HepG2 (cell line): Measurements from ENCODE around the gene DUSP7. TPM values are rescaled to one million over a fixed set of nuclear protein-coding genes. Genes with fewer than 3 reads are reported as not detected.

Source experiments
- ATAC-seq: fragments of 200-7000 bp; cut with Tn5 transposase; 3 replicates; pipeline ENCODE4 v1.9.1; 2020; ENCODE audit warnings: mild to moderate bottlenecking, moderate library complexity
- BruUV-seq: library from RNA; stranded (reverse); fragments of 400-500 nt; replicated peaks from 2 replicates; lab custom pipeline; 2021; lab: Mats Ljungman, UMichigan
- CTCF ChIA-PET: fragments of 300-600 bp; formaldehyde crosslinking; extraction: SDS; loops from one replicate; lab custom pipeline; 2021; ENCODE audit warnings: low total read pairs, inconsistent platforms, low intra/inter-chr PET ratio; lab: Yijun Ruan, JAX
- POLR2A ChIA-PET: fragments of 350-600 bp; sonication (Branson Sonifier 250); formaldehyde crosslinking; loops from one replicate; lab custom pipeline; 2020; ENCODE audit warnings: antibody characterized with exemption, inconsistent platforms; lab: Yijun Ruan, JAX
- DNase-seq: peaks from one replicate; pipeline ENCODE4 v3.0.0-alpha.2; 2015; ENCODE audit warnings: low spot score
- FAIRE-seq: peaks from 3 replicates; lab custom pipeline; 2011; peaks lifted over from hg19 to GRCh38; lab: Jason Lieb, UNC
- H2AFZ ChIP-seq: one replicate; pipeline ENCODE4 v1.6.1; 2011; ENCODE audit warnings: low read length, inconsistent platforms
- H3K27ac ChIP-seq: fragments of 300-600 bp; 3 replicates; pipeline ENCODE4 v1.8.0; 2011; ENCODE audit warnings: mixed run types, mild to moderate bottlenecking, mixed read lengths, low read length, inconsistent platforms; ENCODE audit not compliant: insufficient read depth; ENCODE audit errors: extremely low read length
- H3K27me3 ChIP-seq, 2 experiments: fragments of 200-600 bp in 1 of 2; 2 replicates in 1 of 2; 3 replicates in 1 of 2; pipeline versions ENCODE4 v1.6.0 to v1.8.0; 2011; ENCODE audit warnings: low read length in 2 of 2, mild to moderate bottlenecking in 2 of 2, moderate library complexity in 2 of 2, inconsistent platforms in 1 of 2; ENCODE audit not compliant: insufficient read depth in 2 of 2, control insufficient read depth in 1 of 2
- H3K36me3 ChIP-seq, 2 experiments: fragments of 200-600 bp in 1 of 2; replicated peaks in 1 of 2; 2 replicates in 1 of 2; 3 replicates in 1 of 2; pipeline versions ENCODE4 v1.5.1 to v1.8.0; 2011; ENCODE audit warnings: low read length in 2 of 2, inconsistent platforms in 1 of 2; ENCODE audit not compliant: insufficient read depth in 2 of 2, control insufficient read depth in 1 of 2
- H3K4me1 ChIP-seq: 2 replicates; pipeline ENCODE4 v1.5.1; 2012; ENCODE audit warnings: low read length, inconsistent platforms; ENCODE audit not compliant: insufficient read depth
- H3K4me2 ChIP-seq: 2 replicates; pipeline ENCODE4 v1.6.0; 2011; ENCODE audit warnings: low read depth, low read length, inconsistent platforms
- H3K4me3 ChIP-seq, 3 experiments: fragments of 200-600 bp in 1 of 3; sonication (generic), shearing (Covaris generic) in 1 of 3; replicated peaks in 1 of 3; 2 replicates each; pipeline ENCODE4 v1.5.1; 2011 to 2016; ENCODE audit warnings: low read length in 3 of 3, inconsistent platforms in 2 of 3, low read depth in 2 of 3, mild to moderate bottlenecking in 2 of 3, control low read depth in 1 of 3, mixed read lengths in 1 of 3; ENCODE audit not compliant: insufficient read depth in 1 of 3
- H3K79me2 ChIP-seq: one replicate; pipeline ENCODE4 v1.6.1; 2011; ENCODE audit warnings: low read length, inconsistent platforms; ENCODE audit not compliant: insufficient read depth
- H3K9ac ChIP-seq: 2 replicates; pipeline ENCODE4 v1.6.0; 2011; ENCODE audit warnings: mild to moderate bottlenecking, low read depth, low read length, inconsistent platforms; ENCODE audit not compliant: insufficient read depth
- H3K9me3 ChIP-seq: 2 replicates; pipeline ENCODE4 v1.5.1; 2012; ENCODE audit warnings: mild to moderate bottlenecking, low read length
- H4K20me1 ChIP-seq: 2 replicates; pipeline ENCODE4 v1.6.0; 2011; ENCODE audit warnings: inconsistent platforms, mild to moderate bottlenecking, low read length, moderate library complexity; ENCODE audit not compliant: insufficient read depth
- CEBPB ChIP-seq: IDR thresholded peaks from 2 replicates; pipeline ENCODE4 v1.6.1; 2011; ENCODE audit warnings: low read depth, low read length, improper control_type of control experiment, borderline replicate concordance
- CEBPG ChIP-seq: IDR thresholded peaks from 2 replicates; pipeline ENCODE4 v1.6.1; 2016
- FOSL1 ChIP-seq: sonication (generic); formaldehyde crosslinking; IDR thresholded peaks from 2 replicates; pipeline ENCODE4 v1.9.0; 2021; ENCODE audit warnings: missing genetic modification reagents, borderline replicate concordance
- MYNN ChIP-seq: sonication (generic); formaldehyde crosslinking; IDR thresholded peaks from 2 replicates; pipeline ENCODE4 v1.4.0; 2020; ENCODE audit warnings: mild to moderate bottlenecking, low read depth, missing genetic modification reagents
- ZNF350 ChIP-seq: sonication (generic); formaldehyde crosslinking; IDR thresholded peaks from 2 replicates; pipeline ENCODE4 v1.4.0; 2020; ENCODE audit warnings: mild to moderate bottlenecking, low read depth, missing genetic modification reagents, borderline replicate concordance
- ZNF687 ChIP-seq: sonication (generic); formaldehyde crosslinking; IDR thresholded peaks from 2 replicates; pipeline ENCODE4 v1.5.1; 2020; ENCODE audit warnings: mild to moderate bottlenecking, missing genetic modification reagents, moderate library complexity
- ZNF772 ChIP-seq: sonication (generic); formaldehyde crosslinking; IDR thresholded peaks from 2 replicates; pipeline ENCODE4 v1.5.0; 2020; ENCODE audit warnings: mild to moderate bottlenecking, missing genetic modification reagents
- ZSCAN20 ChIP-seq: sonication (generic); formaldehyde crosslinking; IDR thresholded peaks from 2 replicates; pipeline ENCODE4 v1.4.0; 2020; ENCODE audit warnings: missing genetic modification reagents, mild to moderate bottlenecking, borderline replicate concordance
- WGBS: methylation state at CpG from one replicate; pipeline ENCODE4 v1.1.6; 2017; ENCODE audit warnings: low lambda C conversion rate; 5-methylcytosine and 5-hydroxymethylcytosine counted together
- in situ Hi-C: cut with HindIII; loops from 2 replicates; pipeline ENCODE4 v1.10.0; 2017; ENCODE audit warnings: low pct_unique_long_range_greater_than_20kb; ENCODE audit not compliant: extremely low pct_ligation_motif_present
- intact Hi-C: fragments of 100-400 bp; cut with micrococcal nuclease; formaldehyde crosslinking; loops from one replicate; pipeline ENCODE4 v1.10.0; 2022; ENCODE audit not compliant: unreplicated experiment
- polyA plus RNA-seq, 8 experiments: library from polyadenylated mRNA; depleted of rRNA in 3 of 8; stranded (reverse) in 7 of 8; unstranded in 1 of 8; fragments of >200 nt; fragmentation: Illumina TruSeq in 4 of 8; extraction: Trizol in 4 of 8; gene quantifications; 2 replicates each; pipeline versions ENCODE4 v1.2.1 to v1.2.3, GENCODE V29; 2011 to 2016; ENCODE audit warnings: low read depth in 4 of 8, missing spikeins in 1 of 8, mixed read lengths in 1 of 8; ENCODE audit not compliant: insufficient read depth in 1 of 8
- total RNA-seq, 5 experiments: library from RNA; depleted of rRNA; stranded (reverse); fragments of >200 nt; fragmentation: Illumina TruSeq; extraction: Trizol; gene quantifications; 2 replicates each; pipeline ENCODE4 v1.2.3, GENCODE V29; 2016; ENCODE audit warnings: low read depth in 1 of 5
- TF ChIP-seq, protein P1 (sequence below), 2 experiments: fragments of 450-650 bp in 1 of 2; sonication (generic) in 1 of 2; formaldehyde crosslinking; IDR thresholded peaks; 2 replicates each; pipeline versions ENCODE4 v1.5.0 to v1.8.0; 2020 to 2022; ENCODE audit warnings: mild to moderate bottlenecking in 1 of 2, missing genetic modification reagents in 1 of 2

The DUSP7 gene
- total and polyA plus RNA-seq, 2 of the 13 experiments (the other 11 are each of a cell fraction or from before 2014, with no cell fraction given): 6.6 to 8.8 TPM

DNA sequence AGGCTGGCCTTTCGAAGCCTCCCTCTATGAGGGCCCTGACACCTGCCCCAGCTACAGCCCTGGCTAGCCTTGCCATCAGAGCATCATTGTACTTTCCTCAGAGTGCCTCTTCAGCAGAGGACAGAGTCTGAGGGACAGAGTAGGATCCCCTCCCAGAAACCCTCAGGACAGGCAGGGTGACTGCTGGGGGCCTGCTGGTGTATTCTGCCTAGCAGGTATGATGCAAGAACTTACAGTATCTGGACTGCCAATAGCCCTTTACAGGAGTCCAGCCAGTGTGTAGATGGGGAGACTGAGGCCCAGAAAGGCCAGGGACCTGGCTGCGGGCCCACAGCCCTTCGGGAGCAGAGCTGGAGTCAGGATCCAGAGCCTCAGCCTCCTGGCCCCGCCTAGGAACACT is 19.1 kb downstream of the DUSP7 start:
- Histone ChIP-seq H3K9me3 (no peaks in the 10 kb centered on the region), H3K4me2 (peak overlapping the region; percentile 32; the same call in 1 of the 2 replicates), H3K9ac (peak overlapping the region; percentile 10; the same call in 1 of the 2 replicates), H3K27me3 (no peaks in the 10 kb centered on the region), H3K4me1 (peaks cover 88% of the 10 kb centered on the region), H3K36me3 (no peaks in the 10 kb centered on the region), H3K79me2 (no peaks in the 10 kb centered on the region), H3K4me3 (no peak overlapping the region), H4K20me1 (no peaks in the 10 kb centered on the region), H3K27ac (no peak overlapping the region), H2AFZ (no peak overlapping the region)
- BruUV-seq: no TSS peak
- CTCF ChIA-PET: no interaction called here
- intact Hi-C loops: loop anchor here (2.0 kb wide), 2 partner anchors 20 to 32 kb away; partner anchors contain the start of gene DUSP7
- POLR2A ChIA-PET: interaction anchor here (1.4 kb wide), 2 partner anchors 20 to 41 kb away, joined by 3 to 4 read pairs; partner anchors contain the start of gene RPL29
- in situ Hi-C loops: no loop called here
- 80% methylated on average over 1 of the region's 4 CpGs for WGBS
- no peak for TF ChIP-seq ZNF772 (CRISPR knock-in tag)
- TF ChIP-seq ZNF350 (CRISPR knock-in tag): 0 out of 2 replicates have a peak, but pooled peaks have one; percentile 14
- TF ChIP-seq CEBPG (CRISPR knock-in tag): peak; percentile 55
- TF ChIP-seq, protein P1, sequence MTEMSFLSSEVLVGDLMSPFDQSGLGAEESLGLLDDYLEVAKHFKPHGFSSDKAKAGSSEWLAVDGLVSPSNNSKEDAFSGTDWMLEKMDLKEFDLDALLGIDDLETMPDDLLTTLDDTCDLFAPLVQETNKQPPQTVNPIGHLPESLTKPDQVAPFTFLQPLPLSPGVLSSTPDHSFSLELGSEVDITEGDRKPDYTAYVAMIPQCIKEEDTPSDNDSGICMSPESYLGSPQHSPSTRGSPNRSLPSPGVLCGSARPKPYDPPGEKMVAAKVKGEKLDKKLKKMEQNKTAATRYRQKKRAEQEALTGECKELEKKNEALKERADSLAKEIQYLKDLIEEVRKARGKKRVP (CRISPR knock-in tag; IDR thresholded peaks at IDR 0.05): peak in 1 of 2 experiments; percentile 48; a peak in 2 of 4 replicates
- TF ChIP-seq FOSL1 (CRISPR knock-in tag): no peak
- no peak for TF ChIP-seq ZSCAN20 (CRISPR knock-in tag)
- peak; percentile 47; the same call in 1 of the 2 replicates for TF ChIP-seq ZNF687 (CRISPR knock-in tag)
- no peak for TF ChIP-seq MYNN (CRISPR knock-in tag)
- peak; percentile 76 for TF ChIP-seq CEBPB
- no peak for ATAC-seq
- no peak for DNase-seq
- FAIRE-seq: no peak
